HG02588 (cell line): ENCODE results near the gene CCNYL1.
"Not testable (repeated sequence)": the region's sequence is repeated elsewhere in the genome, so short reads cannot be mapped to it uniquely, and the experiment has no call there.

ENCODE experiments used
- ATAC-seq: cut with Tn5 transposase; IDR thresholded peaks from one replicate; pipeline ENCODE4 v1.9.1; 2021; ENCODE audit warnings: mild to moderate bottlenecking, moderate library complexity; ENCODE audit not compliant: unreplicated experiment

The CCNYL1 gene

DNA sequence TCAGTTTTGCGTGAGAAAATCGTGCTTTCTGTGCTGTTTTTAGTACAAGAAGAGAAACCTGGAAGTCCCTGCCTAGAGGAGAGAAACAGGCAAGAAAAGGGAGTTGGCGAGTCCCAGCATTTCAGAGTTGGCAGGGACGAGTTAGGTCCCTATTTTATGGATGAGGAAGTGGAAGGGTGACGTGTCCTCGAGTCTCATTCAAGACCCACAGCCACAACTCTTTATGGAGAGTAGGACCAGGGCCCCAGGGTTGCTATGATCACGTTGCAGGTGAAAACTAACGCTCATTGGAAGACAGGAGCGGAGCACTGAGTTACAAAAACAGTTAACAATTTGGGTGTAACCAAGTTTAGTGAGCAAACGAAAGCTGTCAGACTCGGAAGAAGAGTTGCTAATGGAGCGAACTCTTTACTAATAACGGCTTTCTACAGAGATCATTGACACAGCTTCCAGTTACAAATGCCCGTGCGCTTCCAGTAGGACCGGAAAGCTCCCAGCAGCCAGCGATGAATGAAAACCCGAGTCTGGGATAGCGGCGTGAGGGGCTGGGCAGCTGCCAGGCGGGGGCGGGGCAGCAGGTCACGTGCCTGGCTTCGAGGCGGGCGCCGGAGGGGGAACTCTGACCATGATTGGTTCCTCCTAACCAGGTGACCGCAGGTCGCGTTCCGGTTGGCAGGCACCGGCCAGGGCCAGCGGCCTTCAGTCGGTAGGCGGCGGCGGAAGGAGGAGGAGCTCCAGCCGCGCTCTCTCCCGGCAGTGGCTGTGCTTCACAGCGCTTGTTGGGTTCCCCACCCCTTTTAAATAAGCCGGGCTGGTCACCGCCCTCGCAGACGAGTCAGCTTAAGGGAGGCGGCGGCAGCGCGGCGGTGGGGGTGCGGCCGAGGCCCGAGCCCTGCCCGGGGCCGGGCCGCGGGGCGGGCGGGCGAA, at the start of gene CCNYL1:
TSS of gene CCNYL1 (plus strand) at position 827 of the 927 bp plus-strand sequence. CDS start 257 bp downstream, outside the sequence.
- ATAC-seq, result peak; percentile 97

DNA sequence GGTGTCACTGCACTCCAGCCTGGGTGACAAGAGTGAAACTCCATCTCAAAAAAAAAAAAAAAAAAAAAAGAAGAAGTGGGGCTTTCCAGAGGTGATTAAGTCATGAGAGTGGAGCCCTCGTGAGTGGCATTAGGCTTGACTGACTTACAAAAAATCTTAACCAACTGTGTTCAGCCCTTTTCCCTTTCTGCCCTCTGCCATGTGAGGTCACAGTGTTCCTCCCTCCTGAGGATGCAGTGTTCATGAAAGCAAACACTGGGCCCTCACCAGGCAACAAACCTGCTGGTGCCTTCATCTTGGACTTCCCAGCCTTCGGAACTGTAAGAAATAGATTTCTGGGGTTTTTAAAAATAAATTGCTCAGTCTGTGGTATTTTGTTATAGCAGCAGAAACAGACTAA, 49.2 kb upstream of the CCNYL1 start:
- peak; percentile 96 for ATAC-seq

DNA sequence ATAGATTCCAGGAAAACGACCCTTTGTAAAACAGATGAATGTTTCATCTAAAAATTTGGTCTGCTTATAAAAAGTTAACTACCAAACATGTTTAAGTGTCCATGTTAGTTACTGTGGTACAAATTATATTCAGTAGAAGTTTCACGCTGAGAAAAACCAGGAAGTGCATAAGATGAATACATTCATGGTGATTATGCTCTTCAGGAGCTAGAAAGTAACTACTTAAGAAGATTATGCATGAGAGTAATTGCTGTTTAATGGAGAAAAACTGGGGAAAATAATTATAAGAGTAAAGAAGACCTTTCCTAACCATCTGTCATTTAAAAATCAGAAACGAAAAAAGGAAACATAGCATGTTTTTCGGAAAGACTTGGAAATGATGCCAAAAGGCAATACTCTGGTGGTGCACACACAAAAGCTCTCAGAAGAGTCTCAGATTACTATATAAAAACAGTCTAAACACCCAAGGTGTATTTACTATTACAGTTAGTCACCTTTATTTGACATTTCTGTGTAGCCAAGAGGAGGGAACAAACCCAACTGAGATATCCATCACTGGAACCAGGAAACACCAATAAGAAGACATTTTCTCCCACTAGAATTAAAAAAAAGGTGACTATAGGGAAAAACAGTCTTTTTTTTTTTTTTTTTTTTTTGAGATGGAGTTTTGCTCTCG, 47.4 kb upstream of the CCNYL1 start:
- ATAC-seq, result no peak

DNA sequence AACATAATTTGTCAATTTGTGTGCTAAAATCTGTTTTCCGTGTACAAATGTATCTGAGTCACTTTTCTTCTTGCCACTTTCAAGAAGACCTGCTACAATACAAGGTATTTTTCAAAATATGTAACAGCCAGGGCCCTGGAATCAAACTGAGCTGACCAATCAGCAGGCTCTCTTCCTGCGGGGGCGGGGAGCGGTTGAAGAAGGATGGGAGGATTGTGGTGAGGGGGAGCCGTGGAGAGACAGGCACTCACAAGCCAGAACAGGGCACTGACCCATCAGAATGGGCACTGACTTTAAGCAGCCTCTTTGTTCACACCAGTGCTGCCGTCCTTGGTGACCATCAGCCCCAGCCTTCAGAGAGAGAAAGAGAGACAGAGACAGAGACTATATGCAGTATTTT, 40.6 kb upstream of the CCNYL1 start:
- ATAC-seq, result no peak

DNA sequence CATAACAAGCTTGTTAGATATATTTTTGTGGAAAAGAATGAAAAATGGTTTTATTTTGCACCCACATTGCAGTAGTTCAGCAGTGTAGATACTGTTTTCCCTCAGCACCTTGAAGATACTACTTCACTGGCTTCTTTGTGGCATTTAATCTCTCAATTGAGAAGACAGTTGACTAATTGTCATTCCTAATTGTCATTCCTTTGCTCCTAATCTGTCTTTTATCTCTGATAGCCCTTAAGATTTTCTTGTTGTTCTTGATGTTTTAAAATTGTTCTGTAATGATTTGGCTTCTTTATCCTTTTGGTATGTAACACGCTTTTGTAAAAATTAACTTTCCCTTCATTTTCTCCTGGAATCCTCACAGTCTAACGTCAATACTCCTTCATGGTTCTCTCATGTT, 38.0 kb upstream of the CCNYL1 start:
- no peak for ATAC-seq

DNA sequence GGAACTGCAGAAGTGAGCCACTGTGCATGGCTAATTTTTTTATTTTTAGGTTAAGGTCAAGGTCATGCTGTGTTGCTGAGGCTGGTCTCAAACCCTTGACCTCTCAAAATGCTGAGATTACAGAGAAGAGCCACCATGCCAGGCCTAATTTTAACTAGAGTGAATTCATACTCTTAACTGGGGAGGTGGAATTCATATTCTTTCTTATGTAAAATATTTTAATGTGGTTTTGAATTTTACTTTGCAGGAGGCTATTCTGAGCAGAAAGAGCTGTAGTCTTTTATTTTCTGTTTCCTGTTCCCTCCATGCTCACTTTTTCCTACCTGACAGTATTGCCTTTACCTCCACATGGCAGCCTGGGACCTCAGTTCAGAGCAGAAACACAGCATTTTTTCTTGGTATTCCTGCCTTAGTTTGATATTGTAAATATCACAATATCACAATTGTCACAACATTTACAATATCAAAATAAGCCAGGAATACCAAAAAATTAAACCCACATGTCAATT, 37.1 kb upstream of the CCNYL1 start:
- ATAC-seq, result no peak

DNA sequence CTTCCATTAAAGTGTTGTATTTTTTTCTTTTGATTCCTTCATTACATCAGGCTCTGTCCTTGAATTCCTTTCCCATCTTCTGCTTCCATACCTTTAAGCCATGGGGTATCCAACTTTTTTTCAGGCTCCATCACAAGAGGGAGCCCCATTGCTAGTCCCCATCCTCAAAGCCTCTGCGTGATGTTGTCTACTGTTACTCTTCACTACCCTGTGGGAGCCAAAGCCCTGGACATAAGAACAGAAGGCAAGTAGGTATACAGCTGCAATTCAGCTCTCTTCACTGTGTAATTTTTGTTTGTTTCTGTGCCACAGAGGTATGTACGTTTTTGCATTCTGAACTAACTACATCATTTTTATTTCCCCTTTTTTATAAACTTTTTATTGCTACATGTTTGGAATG, 36.6 kb upstream of the CCNYL1 start:
- no peak for ATAC-seq

DNA sequence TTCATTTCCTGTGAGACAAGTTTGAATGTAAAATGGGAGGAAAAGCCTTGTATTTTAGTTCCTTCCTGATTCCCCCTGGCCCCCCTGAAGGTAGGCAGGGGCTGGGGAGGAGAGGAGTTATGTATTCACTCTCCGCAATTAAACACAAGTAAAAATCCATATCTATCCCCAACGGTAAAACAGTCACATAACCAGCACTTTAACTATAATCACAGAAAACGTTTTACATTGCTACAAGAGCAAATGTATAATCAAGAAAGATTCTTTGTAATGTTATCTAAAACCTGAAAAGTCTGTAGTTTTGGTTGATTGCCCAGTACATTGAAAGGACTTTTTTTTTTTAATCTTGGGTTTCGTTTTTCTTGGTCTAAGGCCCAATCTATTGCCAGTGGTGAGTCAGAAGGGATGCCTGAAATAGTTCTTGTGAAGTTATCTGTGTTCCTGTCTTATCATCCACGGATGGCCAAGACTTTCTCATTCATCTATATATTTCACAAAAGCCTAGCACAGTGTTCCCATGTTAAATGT, 34.5 kb upstream of the CCNYL1 start:
- no peak for ATAC-seq

DNA sequence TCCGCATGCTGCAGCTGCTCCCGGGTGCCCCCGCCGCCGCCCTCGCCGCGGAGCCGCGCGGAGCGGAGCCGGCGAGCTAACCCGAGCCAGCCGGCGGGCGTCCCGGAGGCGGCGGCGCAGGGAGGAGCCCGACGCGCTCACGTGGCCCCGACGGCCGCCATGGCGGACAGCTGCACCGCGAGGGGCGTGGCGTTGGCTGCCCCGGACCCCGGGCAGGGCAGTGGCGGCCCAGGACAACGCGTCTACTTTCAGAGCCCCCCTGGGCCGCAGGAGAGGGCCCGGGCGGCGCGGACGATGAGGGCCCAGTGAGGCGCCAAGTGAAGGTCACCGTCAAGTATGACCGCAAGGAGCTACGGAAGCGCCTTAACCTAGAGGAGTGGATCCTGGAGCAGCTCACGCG, 30.0 kb upstream of the CCNYL1 start:
- ATAC-seq, result no peak

DNA sequence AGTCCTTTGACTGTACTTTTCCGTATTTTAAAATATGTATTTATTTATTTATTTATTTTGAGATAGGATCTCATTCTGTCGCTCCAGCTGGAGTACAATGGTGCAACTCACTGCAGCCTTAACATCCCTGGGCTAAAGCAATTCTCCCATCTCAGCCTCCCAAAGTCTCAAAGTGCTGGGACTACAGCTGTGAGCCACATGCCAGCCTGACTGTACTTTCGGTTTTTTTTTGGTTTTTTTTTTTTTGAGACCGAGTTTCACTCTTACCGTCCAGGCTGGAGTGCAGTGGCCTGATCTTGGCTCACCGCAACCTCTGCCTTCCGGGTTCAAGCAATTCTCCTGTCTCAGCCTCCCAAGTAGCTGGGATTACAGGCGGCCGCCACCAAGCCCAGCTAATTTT, 28.9 kb upstream of the CCNYL1 start:
- ATAC-seq, result no peak

DNA sequence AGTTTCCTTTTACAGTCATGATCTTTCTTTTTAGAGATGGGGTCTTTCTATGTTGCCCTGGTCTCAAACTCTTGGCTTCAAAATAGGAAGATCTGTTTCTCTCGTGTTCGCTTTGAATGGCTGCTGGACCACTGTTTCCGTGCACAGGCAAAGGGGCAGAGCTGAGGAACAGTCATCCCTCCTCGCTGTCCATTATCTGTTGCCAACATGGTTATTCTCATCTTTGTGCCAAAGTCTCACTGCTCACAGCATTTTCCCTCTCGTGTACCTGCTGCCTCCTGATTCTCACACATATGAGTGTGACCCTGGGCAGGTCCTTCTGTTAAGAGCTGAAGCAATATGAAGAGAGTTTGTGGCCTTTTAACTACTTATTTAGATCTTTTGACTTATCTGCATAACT, 28.0 kb upstream of the CCNYL1 start:
- no peak for ATAC-seq

DNA sequence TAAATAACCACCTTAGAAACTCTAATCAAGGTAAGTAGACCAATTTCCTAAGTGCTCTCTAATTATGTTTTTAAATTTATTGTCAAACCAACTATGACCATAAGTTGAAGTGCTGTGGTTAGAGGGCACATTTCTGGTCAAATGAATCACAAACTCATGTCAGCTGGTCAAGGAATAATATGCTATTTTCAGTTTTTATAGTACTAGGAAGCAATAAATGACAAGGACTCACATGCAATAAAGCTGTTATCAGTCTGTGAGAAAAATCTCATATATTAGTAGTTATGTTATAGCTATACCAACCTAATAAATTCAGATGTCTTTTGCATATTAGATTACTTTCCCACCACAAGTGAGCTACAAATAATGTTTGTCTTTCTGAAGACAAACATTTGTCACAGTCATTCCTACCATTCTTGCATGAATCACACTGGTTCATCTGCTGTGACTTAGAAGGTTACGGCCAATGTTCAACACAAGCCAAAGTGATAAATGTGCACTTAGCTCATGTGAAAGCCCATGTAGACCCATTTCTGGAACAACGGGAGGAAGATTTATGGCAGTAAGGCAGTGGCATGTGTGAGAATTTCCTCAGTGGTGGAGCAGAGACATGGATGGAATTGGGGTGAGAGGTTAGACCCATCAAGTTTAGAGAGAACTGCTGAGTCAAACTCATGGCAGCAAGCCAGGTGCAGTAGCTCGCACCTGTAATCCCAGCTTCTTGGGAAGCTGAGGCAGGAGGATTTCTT, 27.4 kb upstream of the CCNYL1 start:
- no peak for ATAC-seq

DNA sequence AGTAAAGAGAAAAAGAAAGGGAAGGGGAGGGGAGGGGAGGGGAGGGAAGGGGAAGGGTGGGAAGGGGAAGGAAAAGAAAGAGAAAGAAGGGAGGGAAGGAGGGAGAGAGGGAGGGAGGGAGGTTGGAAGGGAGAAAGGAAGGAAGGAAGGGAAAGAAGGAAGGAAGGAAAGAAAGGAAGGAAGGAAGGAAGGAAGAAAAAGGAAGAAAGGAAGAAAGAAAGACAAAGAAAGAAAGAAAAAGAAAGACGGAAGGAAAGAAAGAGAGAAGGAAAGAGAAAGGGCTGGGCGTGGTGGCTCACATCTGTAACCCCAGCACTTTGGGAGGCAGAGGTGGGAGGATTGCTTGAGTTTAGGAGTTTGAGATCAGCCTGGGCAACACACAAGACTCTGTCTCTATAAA, 24.6 kb upstream of the CCNYL1 start:
- ATAC-seq, result no peak

DNA sequence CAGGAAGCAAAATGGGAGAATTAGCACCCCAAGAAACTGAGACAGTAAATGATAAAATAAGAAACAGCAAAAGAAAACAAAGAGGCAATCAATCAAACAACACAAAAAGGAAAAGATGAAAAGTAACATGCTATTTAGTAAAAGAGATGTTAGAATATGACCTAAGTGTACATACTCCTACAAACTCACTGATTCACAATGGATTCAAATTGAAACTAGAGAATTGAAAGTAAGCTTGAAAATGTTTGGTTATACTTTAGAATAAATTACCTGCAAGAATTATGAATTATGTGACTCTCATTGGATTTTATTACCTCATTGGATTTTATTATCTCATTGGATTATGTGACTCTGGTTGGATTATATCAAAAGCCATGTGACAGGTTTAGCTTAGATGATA, 22.8 kb upstream of the CCNYL1 start:
- ATAC-seq, result no peak

DNA sequence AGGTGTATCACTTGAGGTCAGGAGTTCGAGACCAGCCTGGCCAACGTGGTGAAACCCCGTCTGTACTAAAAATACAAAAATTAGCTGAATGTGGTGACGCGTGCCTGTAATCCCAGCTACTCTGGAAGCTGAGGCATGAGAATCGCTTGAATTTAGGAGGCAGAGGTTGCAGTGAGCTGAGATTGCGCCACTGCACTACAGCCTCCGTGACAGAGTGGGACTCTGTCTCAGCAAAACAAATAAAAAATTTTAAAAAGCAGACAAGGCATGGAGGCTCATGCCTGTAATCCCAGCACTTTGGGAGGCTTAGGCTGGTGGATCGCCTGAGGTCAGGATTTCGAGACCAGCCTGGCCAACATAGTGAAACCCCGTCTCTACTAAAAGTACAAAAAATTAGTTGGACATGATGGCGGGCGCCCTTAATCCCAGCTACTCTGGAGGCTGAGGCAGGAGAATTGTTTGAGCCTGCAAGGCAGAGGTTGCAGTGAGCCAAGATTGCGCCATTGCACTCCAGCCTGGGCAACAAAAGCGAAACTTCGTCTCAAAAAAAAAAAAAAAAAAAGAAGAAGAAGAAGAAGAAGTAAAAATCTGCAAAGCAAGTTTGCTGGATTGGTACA, 20.5 kb upstream of the CCNYL1 start:
- not testable (repeated sequence) for ATAC-seq

DNA sequence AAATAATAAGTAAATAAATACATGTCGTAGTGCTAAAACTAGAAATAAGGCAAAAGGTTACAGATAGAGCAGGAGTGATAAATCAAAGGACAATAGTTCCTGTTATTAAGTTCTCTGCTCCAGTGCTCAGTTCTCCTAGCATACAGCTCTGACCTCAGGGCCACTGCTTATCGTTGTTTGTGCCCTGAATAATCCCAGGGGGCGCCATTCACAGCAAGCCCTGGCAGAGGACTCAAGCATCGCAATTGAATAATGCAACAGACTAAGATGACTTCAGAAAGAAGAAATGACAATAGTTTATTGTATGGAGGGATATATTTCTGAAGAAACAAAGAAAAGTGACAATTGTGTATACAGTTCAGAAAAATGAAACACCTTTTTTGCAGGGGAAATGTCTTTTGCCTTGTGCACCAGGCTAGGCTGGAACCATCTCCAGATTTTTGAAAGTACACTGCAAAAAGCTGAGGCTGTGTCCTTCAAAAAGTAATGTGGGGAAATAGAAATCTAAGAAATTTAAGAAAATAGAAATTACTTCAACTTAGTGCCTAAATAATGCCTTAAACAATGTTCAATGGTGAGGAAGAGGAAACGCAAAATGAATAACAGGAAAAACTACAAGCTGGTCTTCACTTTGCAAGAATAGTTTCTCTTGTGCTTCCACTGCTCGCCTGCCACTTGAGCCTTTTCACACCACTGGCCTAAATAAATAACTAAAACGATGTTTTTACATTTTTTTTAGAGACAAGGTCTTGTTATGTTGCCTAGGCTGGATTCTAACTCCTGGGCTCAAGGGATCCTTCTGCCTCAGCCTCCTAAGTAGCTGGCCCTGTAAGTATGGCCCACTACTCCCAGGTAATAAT, 19.0 kb upstream of the CCNYL1 start:
- ATAC-seq, result peak; percentile 47

DNA sequence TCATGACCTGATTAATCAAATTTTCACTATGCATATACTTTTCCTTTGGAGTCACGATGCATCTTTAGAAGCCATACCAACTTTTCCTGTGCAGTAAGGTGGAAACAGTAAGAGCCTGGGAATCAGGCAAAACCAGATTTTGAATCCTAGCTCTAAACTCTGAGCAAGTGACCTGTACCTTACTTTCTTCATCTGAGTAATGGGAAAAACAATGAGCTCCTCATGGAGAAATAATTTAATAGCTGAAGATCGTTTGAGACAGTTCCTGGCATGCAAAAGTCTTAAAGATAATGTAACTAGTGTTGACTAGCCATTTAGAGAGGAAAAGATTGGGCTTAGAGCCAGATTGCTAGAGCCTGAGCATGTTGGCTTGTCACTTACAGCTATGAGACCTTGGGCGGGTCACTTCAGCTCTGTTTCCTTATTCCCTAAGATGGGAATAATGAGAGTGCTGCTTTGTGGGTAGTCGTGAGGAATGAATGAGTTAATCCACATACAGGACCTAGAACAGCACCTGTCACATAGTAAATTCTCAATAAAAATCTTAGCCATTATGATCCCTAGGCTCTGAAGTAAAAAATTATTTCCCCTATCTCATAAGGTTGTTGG, 17.7 kb upstream of the CCNYL1 start:
- ATAC-seq, result no peak

DNA sequence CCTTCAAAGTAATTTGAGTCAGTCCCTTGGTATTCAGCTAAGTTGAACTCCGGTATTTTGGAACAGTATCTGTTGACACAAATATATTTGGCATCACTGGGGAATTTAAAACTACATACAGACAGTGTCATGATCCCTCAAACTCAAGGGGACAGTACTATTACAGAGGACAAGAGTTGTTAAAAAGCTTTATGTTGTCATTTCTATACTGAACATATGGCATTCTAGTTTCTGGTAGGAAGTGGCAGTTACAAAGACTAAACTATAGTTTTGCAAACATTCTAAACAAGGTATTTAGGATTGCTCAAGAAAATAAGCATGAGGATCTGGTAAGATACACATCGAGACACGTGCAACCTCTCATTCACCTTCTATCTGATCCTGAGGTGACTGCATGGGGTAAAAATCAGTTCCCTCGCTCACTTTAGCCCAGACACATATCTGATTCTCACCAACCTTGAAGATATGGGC, 16.6 kb upstream of the CCNYL1 start:
- no peak for ATAC-seq

DNA sequence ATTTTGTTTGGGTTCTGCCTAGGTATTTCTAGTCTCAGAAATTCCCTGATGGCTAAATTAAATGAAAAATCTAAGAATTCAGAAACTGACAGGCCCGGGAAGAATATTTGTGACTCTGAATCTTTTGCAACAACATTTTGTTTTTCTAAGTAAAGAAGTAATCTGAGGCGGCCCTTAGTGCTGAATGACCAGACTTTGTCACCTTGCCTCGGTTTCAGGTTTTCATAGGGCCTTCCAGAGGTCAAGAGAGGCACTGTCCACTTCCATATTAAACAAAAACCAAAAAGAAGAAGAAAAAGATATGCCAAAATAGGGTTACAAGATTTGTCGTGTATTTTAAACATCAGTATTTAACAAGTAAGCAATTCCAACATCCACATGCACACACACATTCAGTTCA, 16.1 kb upstream of the CCNYL1 start:
- ATAC-seq, result no peak
